T-cell (primary cell): Measurements from ENCODE around the gene FCRL3. TPM values are rescaled to one million over a fixed set of nuclear protein-coding genes. Genes with fewer than 3 reads are reported as not detected.

Source experiments
- ATAC-seq, 4 experiments: fragments of 200-7000 bp in 3 of 4; fragments of 150-1000 bp in 1 of 4; cut with Tn5 transposase; replicated peaks in 1 of 4; 1 replicate in 3 of 4; 2 replicates in 1 of 4; pipeline ENCODE4 v1.10.0; 2021; ENCODE audit warnings: moderate library complexity in 3 of 4, mild to moderate bottlenecking in 2 of 4, moderate number of reproducible peaks in 1 of 4
- CTCF ChIA-PET, 2 donors: fragments of 300-600 bp; sonication (Branson Sonifier 250); formaldehyde crosslinking; loops; one replicate each; lab custom pipeline; 2022; ENCODE audit warnings: antibody characterized with exemption in 2 of 2; lab: Charles Lee
- POLR2A ChIA-PET, 2 donors: fragments of 300-600 bp; sonication (Branson Sonifier 250); formaldehyde crosslinking; loops; one replicate each; lab custom pipeline; 2022; ENCODE audit warnings: antibody characterized with exemption in 2 of 2; lab: Charles Lee
- DNase-seq, 35 experiments: peaks; one replicate each; pipeline versions ENCODE4 v3.0.0 to v3.0.0-alpha.2; 2013 to 2023
- H3K27ac ChIP-seq: one replicate; pipeline ENCODE4 v1.5.1; 2013; ENCODE audit warnings: low read length
- H3K27me3 ChIP-seq, 2 experiments: replicated peaks in 1 of 2; 1 replicate in 1 of 2; 2 replicates in 1 of 2; pipeline versions ENCODE4 v1.6.1 to v1.7.0; 2013; ENCODE audit warnings: low read length in 1 of 2, mixed read lengths in 1 of 2; ENCODE audit not compliant: control insufficient read depth in 2 of 2, insufficient read depth in 2 of 2; ENCODE audit errors: extremely low read depth in 1 of 2
- H3K36me3 ChIP-seq, 2 donors: 1 replicate in 1 of 2; 2 replicates in 1 of 2; pipeline versions ENCODE4 v1.6.1 to v1.7.0; 2013; ENCODE audit warnings: low read length in 1 of 2; ENCODE audit not compliant: control insufficient read depth in 2 of 2, insufficient read depth in 1 of 2; ENCODE audit errors: extremely low read depth in 1 of 2
- H3K4me1 ChIP-seq, 2 experiments: 1 replicate in 1 of 2; 2 replicates in 1 of 2; pipeline versions ENCODE4 v1.6.1 to v1.7.0; 2013; ENCODE audit warnings: low read length in 2 of 2, mixed read lengths in 1 of 2; ENCODE audit not compliant: insufficient read depth in 2 of 2, control insufficient read depth in 1 of 2; ENCODE audit errors: extremely low read depth in 1 of 2
- H3K4me3 ChIP-seq, 2 donors: 1 replicate in 1 of 2; 2 replicates in 1 of 2; pipeline versions ENCODE4 v1.5.1 to v1.7.0; 2013; ENCODE audit warnings: mild to moderate bottlenecking in 2 of 2, low read length in 1 of 2, moderate library complexity in 1 of 2; ENCODE audit not compliant: control insufficient read depth in 1 of 2; ENCODE audit errors: extremely low read depth in 1 of 2
- H3K9me3 ChIP-seq: 2 replicates; pipeline ENCODE4 v1.7.0; 2013
- H3K27ac Mint-ChIP-seq, 2 donors: one replicate each; pipeline ENCODE4 v1.8.0; 2020 to 2021; ENCODE audit warnings: mild to moderate bottlenecking in 2 of 2, mixed read lengths in 2 of 2
- H3K27me3 Mint-ChIP-seq, 2 donors: one replicate each; pipeline ENCODE4 v1.8.0; 2021 to 2022; ENCODE audit warnings: mixed read lengths in 2 of 2
- H3K36me3 Mint-ChIP-seq: one replicate; pipeline ENCODE4 v1.8.0; 2021; ENCODE audit warnings: mixed read lengths
- H3K4me1 Mint-ChIP-seq, 3 donors: one replicate each; pipeline ENCODE4 v1.8.0; 2020 to 2022; ENCODE audit warnings: mixed read lengths in 3 of 3, mild to moderate bottlenecking in 1 of 3
- H3K4me3 Mint-ChIP-seq, 3 donors: one replicate each; pipeline ENCODE4 v1.8.0; 2020 to 2022; ENCODE audit warnings: mild to moderate bottlenecking in 3 of 3, mixed read lengths in 3 of 3, moderate library complexity in 3 of 3
- H3K9me3 Mint-ChIP-seq, 3 donors: one replicate each; pipeline ENCODE4 v1.8.0; 2020 to 2022; ENCODE audit warnings: mixed read lengths in 3 of 3
- WGBS: methylation state at CpG from one replicate; pipeline ENCODE4 v1.1.5; 2013; ENCODE audit warnings: missing lambda C conversion rate; ENCODE audit not compliant: insufficient coverage; 5-methylcytosine and 5-hydroxymethylcytosine counted together
- total RNA-seq, 35 experiments: library from RNA in 6 of 35; stranded (reverse) in 6 of 35; fragments of 120-200 nt in 1 of 35; gene quantifications; one replicate each; pipeline versions ENCODE4 v1.2.1 to v1.2.4 and lab custom pipeline; 2013 to 2026

The FCRL3 gene
- total RNA-seq, 5 donors from 2014 or later (not counting 1 experiment from before 2014, with no cell fraction given): 6.5 to 35.9 (median 9.3) TPM

DNA sequence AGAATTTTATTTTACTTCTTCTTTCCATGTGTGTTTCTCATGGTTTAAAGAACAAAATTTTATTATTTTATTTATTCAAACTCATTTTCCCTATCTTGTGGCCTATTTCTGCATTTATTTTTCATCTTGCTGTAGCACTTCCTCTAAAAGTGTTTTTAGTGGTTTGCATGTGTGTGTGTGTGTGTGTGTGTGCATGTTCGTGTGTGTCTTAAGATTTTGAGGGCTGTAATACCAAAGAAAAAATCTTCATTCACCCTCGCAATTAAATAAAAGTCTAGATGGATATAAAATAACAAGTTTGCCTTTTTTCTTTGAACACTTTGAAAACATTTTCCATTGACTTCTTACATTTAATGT is 24.6 kb upstream of the FCRL3 start:
- ATAC-seq (no peak), DNase-seq (peak in 11 of 35 experiments; percentile 4 to 47 (median 19))
- H3K4me1 ChIP-seq: peaks cover 3 to 36% of the 10 kb centered on the region in 2 experiments
- WGBS: no CpG with 5 or more reads among the region's 2 CpGs
- no peaks in the 10 kb centered on the region for H3K27me3 ChIP-seq
- H3K27ac Mint-ChIP-seq: peak overlapping the region; percentile 12 to 62
- POLR2A ChIA-PET: no interaction called here
- H3K27ac ChIP-seq: peak overlapping the region; percentile 3
- H3K4me3 Mint-ChIP-seq: no peak overlapping the region
- no peaks in the 10 kb centered on the region for H3K36me3 ChIP-seq
- no peaks in the 10 kb centered on the region for H3K36me3 Mint-ChIP-seq
- CTCF ChIA-PET: no interaction called here
- peaks cover 5 to 18% (median 9%) of the 10 kb centered on the region in 3 donors for H3K9me3 Mint-ChIP-seq
- H3K9me3 ChIP-seq: no peaks in the 10 kb centered on the region
- H3K4me1 Mint-ChIP-seq: peaks cover 19 to 40% (median 20%) of the 10 kb centered on the region in 3 donors
- no peak overlapping the region for H3K4me3 ChIP-seq
- peaks cover 0 to 10% of the 10 kb centered on the region in 2 donors for H3K27me3 Mint-ChIP-seq

GRCh38 chr1:157724537-157725220 is 24.1 kb upstream of the FCRL3 start:
- peak overlapping the region; percentile 53 to 77 for H3K27ac Mint-ChIP-seq
- H3K9me3 Mint-ChIP-seq: peaks cover 5 to 18% (median 9%) of the 10 kb centered on the region in 3 donors
- Histone ChIP-seq H3K27ac (peak overlapping the region; percentile 64), H3K27me3 (no peaks in the 10 kb centered on the region), H3K4me1 (peaks cover 3 to 36% of the 10 kb centered on the region in 2 experiments), H3K4me3 (no peak overlapping the region), H3K9me3 (no peaks in the 10 kb centered on the region), H3K36me3 (no peaks in the 10 kb centered on the region)
- ChIA-PET POLR2A (interaction anchor here in 1 of 2 donors (0.6 kb wide), 1 partner anchor 100 kb away, joined by 3 read pairs; no protein-coding TSS in a partner anchor), CTCF (interaction anchor here in 1 of 2 donors (0.5 to 0.6 kb wide), 2 partner anchors 9 to 12 kb away, joined by 3 to 4 read pairs; no protein-coding TSS in a partner anchor)
- H3K4me1 Mint-ChIP-seq: peaks cover 19 to 40% (median 20%) of the 10 kb centered on the region in 3 donors
- ATAC-seq (peak in 1 of 4 experiments; percentile 35), DNase-seq (no peak)
- no peak overlapping the region for H3K4me3 Mint-ChIP-seq
- H3K36me3 Mint-ChIP-seq: no peaks in the 10 kb centered on the region
- peaks cover 0 to 10% of the 10 kb centered on the region in 2 donors for H3K27me3 Mint-ChIP-seq
- 50% methylated on average over 1 of the region's 2 CpGs for WGBS

DNA sequence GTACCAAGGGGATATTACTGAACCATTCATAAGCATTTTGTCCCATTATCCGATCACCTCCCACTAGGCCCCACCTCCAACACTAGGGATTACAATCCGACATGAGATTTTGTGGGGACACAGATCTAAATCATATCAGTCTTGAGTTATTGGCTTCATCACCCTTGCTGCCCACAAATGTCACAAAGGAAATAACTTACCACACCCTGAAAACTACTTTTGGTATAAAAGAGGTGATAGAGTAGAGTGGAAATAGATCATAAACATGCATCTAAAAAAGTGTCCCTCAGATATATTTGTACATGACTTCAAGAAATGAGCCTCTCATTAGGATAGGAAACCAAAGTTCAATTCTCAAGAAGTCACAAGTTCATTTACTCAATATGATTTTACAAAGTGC is 22.6 kb upstream of the FCRL3 start:
- Histone ChIP-seq H3K4me1 (peaks cover 3 to 36% of the 10 kb centered on the region in 2 experiments), H3K9me3 (no peaks in the 10 kb centered on the region), H3K36me3 (no peaks in the 10 kb centered on the region), H3K27ac (peak overlapping the region; percentile 64), H3K4me3 (no peak overlapping the region), H3K27me3 (no peaks in the 10 kb centered on the region)
- DNase-seq (peak in 3 of 35 experiments; percentile 3 to 28 (median 13)), ATAC-seq (peak in 1 of 4 experiments; percentile 60)
- Mint-ChIP-seq H3K9me3 (peaks cover 5 to 15% (median 9%) of the 10 kb centered on the region in 3 donors), H3K27me3 (peaks cover 0 to 10% of the 10 kb centered on the region in 2 donors), H3K4me1 (peaks cover 19 to 37% (median 20%) of the 10 kb centered on the region in 3 donors), H3K4me3 (no peak overlapping the region), H3K27ac (peak overlapping the region; percentile 62 to 63), H3K36me3 (no peaks in the 10 kb centered on the region)
- no CpG with 5 or more reads among the region's 2 CpGs for WGBS
- CTCF ChIA-PET: no interaction called here
- POLR2A ChIA-PET: interaction anchor here in 1 of 2 donors (0.6 kb wide), 1 partner anchor 12 kb away, joined by 3 read pairs; no protein-coding TSS in a partner anchor

GRCh38 chr1:157721985-157722384 is 21.4 kb upstream of the FCRL3 start:
- Mint-ChIP-seq H3K36me3 (no peaks in the 10 kb centered on the region), H3K4me1 (peaks cover 19 to 32% (median 20%) of the 10 kb centered on the region in 3 donors), H3K27ac (no peak overlapping the region), H3K9me3 (peaks cover 5 to 15% (median 9%) of the 10 kb centered on the region in 3 donors), H3K27me3 (peaks cover 0 to 5% of the 10 kb centered on the region in 2 donors), H3K4me3 (no peak overlapping the region)
- DNase-seq: no peak
- no CpG with 5 or more reads among the region's 1 CpG for WGBS
- Histone ChIP-seq H3K4me1 (peaks cover 3 to 36% of the 10 kb centered on the region in 2 experiments), H3K9me3 (no peaks in the 10 kb centered on the region), H3K4me3 (no peak overlapping the region), H3K36me3 (no peaks in the 10 kb centered on the region), H3K27me3 (no peaks in the 10 kb centered on the region), H3K27ac (no peak overlapping the region)
- no peak for ATAC-seq
- POLR2A ChIA-PET: no interaction called here
- CTCF ChIA-PET: no interaction called here

DNA sequence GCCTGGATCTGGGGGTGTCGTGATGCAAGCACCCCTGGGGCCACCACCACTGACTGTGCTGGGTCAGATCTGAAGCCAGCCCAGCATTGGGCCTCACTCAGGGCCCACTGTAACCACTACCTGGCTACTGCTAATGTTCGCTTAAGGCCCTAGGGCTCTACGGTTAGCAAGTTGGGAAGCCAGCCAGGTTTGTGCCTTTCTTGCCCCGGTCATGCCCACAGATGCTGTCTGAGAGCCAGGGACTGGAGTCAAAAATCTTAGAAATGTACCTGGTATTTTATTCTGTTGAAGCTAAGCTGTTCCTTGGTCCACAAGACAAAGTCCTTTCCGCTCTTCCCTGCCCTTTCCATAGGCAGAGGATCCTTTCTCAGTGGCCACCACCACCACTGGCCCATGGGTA is 15.2 kb upstream of the FCRL3 start:
- Histone ChIP-seq H3K9me3 (no peaks in the 10 kb centered on the region), H3K27ac (no peak overlapping the region), H3K4me3 (no peak overlapping the region), H3K4me1 (no peaks in the 10 kb centered on the region), H3K27me3 (peaks cover 0 to 5% of the 10 kb centered on the region in 2 experiments), H3K36me3 (no peaks in the 10 kb centered on the region)
- POLR2A ChIA-PET: no interaction called here
- Mint-ChIP-seq H3K4me3 (no peak overlapping the region), H3K4me1 (no peaks in the 10 kb centered on the region), H3K36me3 (no peaks in the 10 kb centered on the region), H3K27ac (no peak overlapping the region), H3K9me3 (peaks cover 0 to 2% (median 0%) of the 10 kb centered on the region in 3 donors), H3K27me3 (peaks cover 0 to 1% of the 10 kb centered on the region in 2 donors)
- no peak for DNase-seq
- CTCF ChIA-PET: interaction anchor here in 1 of 2 donors (0.6 kb wide), 1 partner anchor 9 kb away, joined by 3 read pairs; no protein-coding TSS in a partner anchor
- 93% methylated on average over 4 of the region's 5 CpGs for WGBS
- ATAC-seq: no peak

GRCh38 chr1:157711802-157712201 is 11.2 kb upstream of the FCRL3 start:
- ChIA-PET POLR2A (no interaction called here), CTCF (no interaction called here)
- Histone ChIP-seq H3K36me3 (no peaks in the 10 kb centered on the region), H3K9me3 (no peaks in the 10 kb centered on the region), H3K27me3 (peaks cover 0 to 5% of the 10 kb centered on the region in 2 experiments), H3K4me3 (no peak overlapping the region), H3K4me1 (no peaks in the 10 kb centered on the region), H3K27ac (no peak overlapping the region)
- H3K9me3 Mint-ChIP-seq: peaks cover 0 to 8% (median 0%) of the 10 kb centered on the region in 3 donors
- no peak overlapping the region for H3K27ac Mint-ChIP-seq
- H3K36me3 Mint-ChIP-seq: no peaks in the 10 kb centered on the region
- no peaks in the 10 kb centered on the region for H3K27me3 Mint-ChIP-seq
- ATAC-seq (no peak), DNase-seq (no peak)
- H3K4me3 Mint-ChIP-seq: no peak overlapping the region
- H3K4me1 Mint-ChIP-seq: peaks cover 2 to 4% (median 4%) of the 10 kb centered on the region in 3 donors
